Ovary (tissue), 3 donors: ENCODE measurements around the gene NPAS3.

Experiments used
- POLR2A ChIP-seq: fragments of 450-650 bp; IDR thresholded peaks from one replicate; pipeline ENCODE4 v1.6.1; 2017; ENCODE audit warnings: antibody characterized with exemption, mild to moderate bottlenecking, moderate library complexity
- TF ChIP-seq, protein P1 (sequence below), 3 donors: fragments of 450-650 bp in 2 of 3; fragments of 200-600 bp in 1 of 3; IDR thresholded peaks; one replicate each; pipeline versions ENCODE4 v1.5.1 to v1.8.0; 2016 to 2022; ENCODE audit warnings: antibody characterized with exemption in 3 of 3, mild to moderate bottlenecking in 1 of 3
- donor health status: DM: no; HTN: no; CAD: no.

DNA sequence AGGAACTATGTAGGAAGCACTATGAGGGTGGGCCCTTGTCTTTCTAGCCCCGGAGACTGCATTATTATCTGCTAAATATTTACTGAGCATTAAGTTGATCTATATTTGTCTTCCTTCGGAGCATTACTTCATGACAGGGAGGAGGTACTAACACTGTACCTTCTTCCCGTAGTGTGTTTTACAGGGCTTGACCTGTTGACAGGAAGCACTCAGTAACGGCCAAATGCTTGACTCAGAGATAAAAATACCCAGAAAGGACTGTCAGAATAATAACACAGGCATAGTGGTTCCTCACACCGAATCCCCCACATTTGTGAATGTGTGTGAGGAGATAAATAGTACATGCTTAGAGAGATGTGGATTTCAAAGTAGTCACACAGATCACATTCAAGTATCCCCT, 545.6 kb downstream of the NPAS3 start:
- no peak for TF ChIP-seq POLR2A
- TF ChIP-seq, protein P1, sequence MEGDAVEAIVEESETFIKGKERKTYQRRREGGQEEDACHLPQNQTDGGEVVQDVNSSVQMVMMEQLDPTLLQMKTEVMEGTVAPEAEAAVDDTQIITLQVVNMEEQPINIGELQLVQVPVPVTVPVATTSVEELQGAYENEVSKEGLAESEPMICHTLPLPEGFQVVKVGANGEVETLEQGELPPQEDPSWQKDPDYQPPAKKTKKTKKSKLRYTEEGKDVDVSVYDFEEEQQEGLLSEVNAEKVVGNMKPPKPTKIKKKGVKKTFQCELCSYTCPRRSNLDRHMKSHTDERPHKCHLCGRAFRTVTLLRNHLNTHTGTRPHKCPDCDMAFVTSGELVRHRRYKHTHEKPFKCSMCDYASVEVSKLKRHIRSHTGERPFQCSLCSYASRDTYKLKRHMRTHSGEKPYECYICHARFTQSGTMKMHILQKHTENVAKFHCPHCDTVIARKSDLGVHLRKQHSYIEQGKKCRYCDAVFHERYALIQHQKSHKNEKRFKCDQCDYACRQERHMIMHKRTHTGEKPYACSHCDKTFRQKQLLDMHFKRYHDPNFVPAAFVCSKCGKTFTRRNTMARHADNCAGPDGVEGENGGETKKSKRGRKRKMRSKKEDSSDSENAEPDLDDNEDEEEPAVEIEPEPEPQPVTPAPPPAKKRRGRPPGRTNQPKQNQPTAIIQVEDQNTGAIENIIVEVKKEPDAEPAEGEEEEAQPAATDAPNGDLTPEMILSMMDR (IDR thresholded peaks at IDR 0.05): no peak
